ENCODE results near the gene LMOD1.

DNA sequence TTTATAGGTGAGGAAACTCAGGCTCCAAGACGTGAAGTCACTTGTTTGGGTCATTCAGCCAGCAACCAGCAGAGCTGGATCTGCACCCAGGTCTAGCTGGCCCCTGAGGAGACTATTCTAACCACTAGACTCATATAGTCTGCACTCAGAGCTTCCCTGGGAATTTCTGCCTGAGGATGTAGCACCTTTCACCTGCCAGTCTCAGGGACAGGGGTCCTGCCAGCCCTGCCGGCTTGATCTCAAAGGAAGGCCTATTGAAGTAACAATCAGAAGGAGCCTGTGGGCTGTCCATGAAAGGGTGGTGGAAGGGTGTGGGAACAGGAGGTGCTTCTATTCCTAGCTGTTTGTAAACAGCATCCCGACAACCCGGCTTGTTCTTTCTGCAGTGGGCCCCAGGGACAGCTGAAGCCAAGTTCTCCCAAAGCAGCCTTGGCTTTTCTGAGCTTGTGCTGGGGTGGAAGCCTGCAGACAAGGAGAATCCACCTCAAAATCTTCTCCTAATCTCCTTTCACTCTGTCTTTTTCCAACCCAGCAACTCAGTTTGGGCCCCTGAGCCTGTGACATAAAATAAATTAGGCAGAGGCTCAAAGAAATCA lies 7.8 kb downstream of the LMOD1 start:
- TF ChIP-seq POLR2A (IDR thresholded peaks at IDR 0.05; ENCODE audit: low read depth, low read length) (no peak), POLR2AphosphoS5 (IDR thresholded peaks at IDR 0.05; ENCODE audit: low read depth, low read length) (no peak)

Measured in GM12892 (cell line).